Activated B cell treated with CpG ODN at 0.5 μM for 24 hours (primary cell): Measurements from ENCODE around the gene ITSN1. TPM values are rescaled to one million over a fixed set of nuclear protein-coding genes. Genes with fewer than 3 reads are reported as not detected.

Source experiments
- ATAC-seq: fragments of 200-7000 bp; cut with Tn5 transposase; one replicate; pipeline ENCODE4 v1.10.0; 2021; ENCODE audit warnings: low read depth, mild to moderate bottlenecking, moderate library complexity
- CTCF ChIA-PET: fragments of 350-600 bp; sonication (Branson Sonifier 250); formaldehyde crosslinking; loops from one replicate; lab custom pipeline; 2021; ENCODE audit warnings: antibody characterized with exemption; lab: Charles Lee
- POLR2A ChIA-PET: fragments of 350-600 bp; sonication (Branson Sonifier 250); formaldehyde crosslinking; loops from one replicate; lab custom pipeline; 2021; ENCODE audit warnings: antibody characterized with exemption; lab: Charles Lee
- DNase-seq: peaks from one replicate; pipeline ENCODE4 v3.0.0; 2022
- H3K27ac Mint-ChIP-seq: one replicate; pipeline ENCODE4 v1.8.0; 2020; ENCODE audit warnings: mixed read lengths
- H3K27me3 Mint-ChIP-seq: one replicate; pipeline ENCODE4 v1.8.0; 2021; ENCODE audit warnings: mixed read lengths
- H3K36me3 Mint-ChIP-seq: one replicate; pipeline ENCODE4 v1.8.0; 2021; ENCODE audit warnings: low read depth, mixed read lengths
- H3K4me1 Mint-ChIP-seq: one replicate; pipeline ENCODE4 v1.8.0; 2021; ENCODE audit warnings: mixed read lengths
- H3K4me3 Mint-ChIP-seq: one replicate; pipeline ENCODE4 v1.8.0; 2020; ENCODE audit warnings: mild to moderate bottlenecking, mixed read lengths
- H3K9me3 Mint-ChIP-seq: one replicate; pipeline ENCODE4 v1.8.0; 2020; ENCODE audit warnings: mixed read lengths
- intact Hi-C: fragments of 100-400 bp; cut with micrococcal nuclease; formaldehyde crosslinking; loops from one replicate; pipeline ENCODE4 v1.15.1; 2024
- total RNA-seq: library from RNA; stranded (reverse); gene quantifications from 2 replicates; pipeline ENCODE4 v1.2.3, GENCODE V29; 2022
- TF ChIP-seq, protein P1 (sequence below): fragments of 200-600 bp; IDR thresholded peaks from one replicate; pipeline ENCODE4 v1.8.0; 2022; ENCODE audit warnings: antibody characterized with exemption, mild to moderate bottlenecking

Gene ITSN1
- total RNA-seq, 1 donor from 2014 or later = 2.9 TPM

DNA sequence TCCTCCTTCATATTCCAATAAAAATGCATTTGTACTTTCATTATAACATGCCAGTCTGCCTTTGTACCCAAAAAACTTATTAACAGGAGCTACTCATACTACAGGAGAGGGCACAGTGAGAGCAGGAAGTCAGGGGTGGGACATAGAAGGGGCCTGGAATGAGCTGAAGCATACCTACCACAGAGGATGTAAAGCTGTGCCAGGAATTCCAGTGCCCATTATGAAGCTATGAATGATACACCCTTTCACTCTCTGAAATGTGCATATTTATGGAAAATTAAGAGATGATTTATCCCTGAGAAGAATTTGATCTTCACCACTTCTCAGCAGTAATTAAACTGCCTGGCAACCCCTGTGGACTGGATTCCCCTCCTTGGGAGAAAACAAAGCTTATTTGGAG lies 207.5 kb downstream of the ITSN1 start:
- ATAC-seq (no peak), DNase-seq (no peak)
- Mint-ChIP-seq H3K36me3 (no peaks in the 10 kb centered on the region), H3K27me3 (peaks cover 6% of the 10 kb centered on the region), H3K4me1 (peaks cover 8% of the 10 kb centered on the region), H3K4me3 (no peak overlapping the region), H3K27ac (no peak overlapping the region), H3K9me3 (peaks cover 3% of the 10 kb centered on the region)
- TF ChIP-seq, protein P1, sequence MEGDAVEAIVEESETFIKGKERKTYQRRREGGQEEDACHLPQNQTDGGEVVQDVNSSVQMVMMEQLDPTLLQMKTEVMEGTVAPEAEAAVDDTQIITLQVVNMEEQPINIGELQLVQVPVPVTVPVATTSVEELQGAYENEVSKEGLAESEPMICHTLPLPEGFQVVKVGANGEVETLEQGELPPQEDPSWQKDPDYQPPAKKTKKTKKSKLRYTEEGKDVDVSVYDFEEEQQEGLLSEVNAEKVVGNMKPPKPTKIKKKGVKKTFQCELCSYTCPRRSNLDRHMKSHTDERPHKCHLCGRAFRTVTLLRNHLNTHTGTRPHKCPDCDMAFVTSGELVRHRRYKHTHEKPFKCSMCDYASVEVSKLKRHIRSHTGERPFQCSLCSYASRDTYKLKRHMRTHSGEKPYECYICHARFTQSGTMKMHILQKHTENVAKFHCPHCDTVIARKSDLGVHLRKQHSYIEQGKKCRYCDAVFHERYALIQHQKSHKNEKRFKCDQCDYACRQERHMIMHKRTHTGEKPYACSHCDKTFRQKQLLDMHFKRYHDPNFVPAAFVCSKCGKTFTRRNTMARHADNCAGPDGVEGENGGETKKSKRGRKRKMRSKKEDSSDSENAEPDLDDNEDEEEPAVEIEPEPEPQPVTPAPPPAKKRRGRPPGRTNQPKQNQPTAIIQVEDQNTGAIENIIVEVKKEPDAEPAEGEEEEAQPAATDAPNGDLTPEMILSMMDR = no peak
- CTCF ChIA-PET = no interaction called here
- intact Hi-C loops = no loop called here
- POLR2A ChIA-PET = no interaction called here

DNA sequence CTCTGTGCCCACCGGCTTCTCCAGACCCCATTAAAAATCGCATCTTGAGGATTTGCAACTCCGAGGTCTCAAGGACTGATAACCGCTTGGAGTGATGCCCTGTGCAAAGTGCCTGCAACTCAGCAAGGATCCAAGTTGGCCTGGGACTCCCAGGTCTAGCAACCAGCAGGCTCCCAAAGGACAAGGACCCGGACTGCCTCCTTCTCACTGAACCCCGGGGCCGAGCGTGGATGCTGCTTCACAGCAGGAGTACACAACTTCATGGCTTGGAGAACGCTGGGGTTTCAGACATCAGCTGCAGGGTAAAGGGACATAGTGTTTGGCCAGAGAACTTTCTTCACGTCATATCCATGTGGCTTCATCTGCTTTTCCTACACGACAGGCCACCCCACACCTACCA lies 208.1 kb downstream of the ITSN1 start:
- ChIA-PET POLR2A (no interaction called here), CTCF (no interaction called here)
- TF ChIP-seq, protein P1 = no peak
- no peak overlapping the region for H3K27ac Mint-ChIP-seq
- intact Hi-C loops = no loop called here
- peaks cover 8% of the 10 kb centered on the region for H3K4me1 Mint-ChIP-seq
- no peaks in the 10 kb centered on the region for H3K36me3 Mint-ChIP-seq
- H3K27me3 Mint-ChIP-seq = peaks cover 6% of the 10 kb centered on the region
- DNase-seq (no peak), ATAC-seq (no peak)
- H3K4me3 Mint-ChIP-seq = no peak overlapping the region
- peaks cover 3% of the 10 kb centered on the region for H3K9me3 Mint-ChIP-seq

DNA sequence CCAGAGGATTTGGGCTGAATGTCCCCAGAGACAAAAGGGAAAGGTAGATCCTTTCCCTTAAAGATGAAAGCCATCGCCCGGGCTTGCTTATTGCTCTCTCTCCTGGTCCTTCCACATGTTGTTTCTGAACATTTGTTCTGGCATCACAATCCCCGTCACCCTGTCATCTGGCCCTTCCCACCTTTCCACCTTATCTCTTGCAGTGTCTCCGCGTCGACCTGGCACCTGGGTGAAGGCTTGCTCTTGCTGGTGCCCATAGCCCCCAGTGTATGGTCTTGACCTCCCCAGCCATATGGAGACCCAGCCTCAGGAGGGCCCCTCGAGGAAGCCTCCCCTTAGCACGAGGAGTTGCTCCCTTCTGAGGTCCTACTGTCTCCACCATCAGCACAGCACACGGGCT lies 208.7 kb downstream of the ITSN1 start:
- CTCF ChIA-PET = no interaction called here
- intact Hi-C loops = no loop called here
- POLR2A ChIA-PET = no interaction called here
- no peak for DNase-seq
- TF ChIP-seq, protein P1 = no peak
- Mint-ChIP-seq H3K27me3 (peaks cover 6% of the 10 kb centered on the region), H3K36me3 (no peaks in the 10 kb centered on the region), H3K4me3 (no peak overlapping the region), H3K9me3 (peaks cover 3% of the 10 kb centered on the region), H3K4me1 (peaks cover 8% of the 10 kb centered on the region), H3K27ac (no peak overlapping the region)
- no peak for ATAC-seq

DNA sequence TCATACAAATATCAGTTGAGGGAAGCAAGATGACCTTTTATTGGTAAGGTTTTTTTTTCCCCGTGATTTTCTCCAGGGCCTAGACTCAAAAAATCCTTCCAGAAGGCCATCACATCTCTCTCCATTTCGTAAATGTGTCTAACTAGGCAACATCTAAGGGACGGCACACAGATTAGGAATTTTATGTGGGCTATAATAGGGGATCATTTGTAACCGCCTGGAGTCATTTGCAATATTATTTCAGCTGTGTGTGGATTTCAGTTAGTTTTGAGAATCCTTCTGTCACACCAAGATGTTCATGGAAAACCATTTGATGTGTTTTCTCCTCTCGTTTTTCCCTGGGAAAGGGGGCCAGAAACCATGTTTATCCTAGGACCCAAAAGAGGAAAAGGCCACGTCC lies 210.2 kb downstream of the ITSN1 start:
- TF ChIP-seq, protein P1 = no peak
- CTCF ChIA-PET = no interaction called here
- Mint-ChIP-seq H3K27ac (no peak overlapping the region), H3K36me3 (no peaks in the 10 kb centered on the region), H3K27me3 (peaks cover 6% of the 10 kb centered on the region), H3K4me1 (peaks cover 8% of the 10 kb centered on the region), H3K4me3 (no peak overlapping the region), H3K9me3 (no peaks in the 10 kb centered on the region)
- intact Hi-C loops = no loop called here
- ATAC-seq (no peak), DNase-seq (no peak)
- POLR2A ChIA-PET = no interaction called here

DNA sequence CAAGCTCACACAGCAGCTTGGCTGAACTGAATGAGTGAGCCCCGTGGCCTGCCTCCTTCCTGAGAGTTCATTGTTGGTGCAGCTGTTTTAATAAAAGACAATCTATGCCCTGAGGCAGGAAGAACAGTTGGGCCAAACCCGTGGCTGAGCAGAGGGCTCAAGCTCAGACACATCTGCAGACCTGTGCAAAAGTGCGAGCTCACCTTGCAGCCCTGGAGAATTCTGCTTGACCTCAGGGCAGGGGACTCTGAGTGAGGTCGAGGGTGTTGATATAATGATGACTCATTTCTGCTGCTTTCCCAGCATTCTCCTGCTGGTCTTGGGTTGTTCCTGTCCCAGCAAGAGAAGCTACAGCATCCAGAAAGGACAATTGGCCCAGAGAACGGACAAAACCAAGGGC lies 212.3 kb downstream of the ITSN1 start:
- TF ChIP-seq, protein P1 = no peak
- intact Hi-C loops = no loop called here
- Mint-ChIP-seq H3K27ac (no peak overlapping the region), H3K4me3 (no peak overlapping the region), H3K27me3 (peaks cover 3% of the 10 kb centered on the region), H3K9me3 (no peaks in the 10 kb centered on the region), H3K4me1 (no peaks in the 10 kb centered on the region), H3K36me3 (no peaks in the 10 kb centered on the region)
- ChIA-PET CTCF (no interaction called here), POLR2A (no interaction called here)
- ATAC-seq (no peak), DNase-seq (no peak)
